Neural cell (in vitro differentiated cells): ENCODE results near the gene TXNRD3.

ENCODE experiments used
- CTCF ChIP-seq: fragments of 450-650 bp; IDR thresholded peaks from 2 replicates; pipeline ENCODE4 v1.5.1; 2014; ENCODE audit warnings: antibody characterized with exemption, mild to moderate bottlenecking, moderate library complexity; ENCODE audit not compliant: poor library complexity, severe bottlenecking
- EZH2 ChIP-seq: fragments of 200-600, 300-800 bp; shearing (Covaris generic), sonication (generic); IDR thresholded peaks from 2 replicates; pipeline ENCODE4 v1.6.1; 2014; ENCODE audit warnings: antibody characterized with exemption, low read length, borderline replicate concordance, mild to moderate bottlenecking; ENCODE audit not compliant: insufficient read depth, poor library complexity, severe bottlenecking
- MXI1 ChIP-seq: fragments of 450-650 bp; conservative IDR thresholded peaks from 2 replicates; pipeline ENCODE4 v1.6.1; 2014; ENCODE audit warnings: antibody characterized with exemption, mild to moderate bottlenecking; ENCODE audit not compliant: poor library complexity, severe bottlenecking
- REST ChIP-seq: IDR thresholded peaks from 2 replicates; pipeline ENCODE4 v1.6.1; 2012; ENCODE audit warnings: borderline replicate concordance

GRCh38 chr3:126663750-126664149, 8.8 kb upstream of the TXNRD3 start:
- TF ChIP-seq CTCF (no peak), MXI1 (no peak), REST (no peak), EZH2 (no peak)
